GM18873 (cell line): ENCODE measurements around the gene IQCN.
"Not testable (repeated sequence)": the region's sequence is repeated elsewhere in the genome, so short reads cannot be mapped to it uniquely, and the experiment has no call there.

Experiments
- ATAC-seq: cut with Tn5 transposase; IDR thresholded peaks from one replicate; pipeline ENCODE4 v1.9.1; 2021; ENCODE audit warnings: mild to moderate bottlenecking, moderate library complexity, moderate number of reproducible peaks; ENCODE audit not compliant: unreplicated experiment, low FRiP score

The IQCN gene

DNA sequence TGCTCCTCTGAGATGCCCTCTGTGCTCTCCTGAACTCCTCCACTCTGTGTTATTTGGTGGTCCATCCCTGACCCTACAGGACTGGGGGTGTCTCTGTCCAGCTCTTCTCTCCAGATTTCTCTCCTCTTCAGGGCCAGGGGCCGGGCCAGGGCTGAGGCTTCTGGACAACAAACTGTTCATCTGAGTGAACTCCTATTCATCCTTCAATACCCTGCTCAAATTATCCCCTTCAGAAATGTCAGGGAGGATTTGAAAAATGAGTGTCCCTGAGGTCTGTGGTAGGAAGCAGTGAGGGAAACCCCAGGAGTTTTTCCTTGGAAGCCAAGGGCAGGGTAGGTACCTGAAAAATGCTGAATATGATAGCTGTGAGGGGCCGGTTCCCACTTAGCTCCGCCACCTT lies 55.7 kb downstream of the IQCN start:
- no peak for ATAC-seq

DNA sequence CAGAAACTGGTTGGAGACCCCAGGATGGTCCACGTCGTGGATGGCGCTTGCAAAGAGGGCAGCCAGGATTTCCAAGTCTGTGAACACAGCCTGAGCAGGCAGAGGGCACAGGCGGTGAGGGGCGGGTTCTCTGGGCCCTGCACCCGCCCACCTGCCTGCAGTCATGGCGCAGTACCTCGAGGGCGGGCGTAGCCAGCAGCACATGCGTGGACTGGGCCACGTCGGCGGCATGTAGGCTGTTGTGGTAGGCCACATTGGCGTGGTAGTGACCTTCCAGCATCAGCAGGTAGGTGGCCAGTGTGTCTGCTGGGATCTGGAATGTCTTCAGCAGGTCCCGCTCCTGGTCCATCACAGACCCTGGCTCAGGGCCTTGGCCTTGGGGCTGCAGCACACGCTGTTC lies 56.1 kb downstream of the IQCN start:
- ATAC-seq: no peak

DNA sequence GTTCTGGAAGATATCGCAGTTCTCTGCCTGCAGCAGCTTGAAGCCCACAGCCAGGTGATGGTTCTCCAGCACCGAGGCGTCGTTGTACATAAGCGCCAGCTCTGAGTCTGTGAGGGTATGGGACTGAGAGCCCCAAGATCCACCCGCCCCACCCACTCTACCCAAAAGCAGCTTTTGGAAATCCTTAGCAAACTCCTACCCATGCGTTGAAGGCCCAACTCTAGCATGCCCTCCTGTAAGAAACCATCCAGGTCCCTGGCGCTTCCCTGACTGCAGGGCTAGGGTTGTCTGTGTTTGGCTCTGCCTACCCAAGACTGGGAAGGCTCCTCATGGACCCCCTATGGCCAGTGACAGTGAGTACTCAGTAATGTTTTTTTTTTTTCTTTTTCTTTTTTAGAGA lies 57.5 kb downstream of the IQCN start:
- ATAC-seq: no peak

DNA sequence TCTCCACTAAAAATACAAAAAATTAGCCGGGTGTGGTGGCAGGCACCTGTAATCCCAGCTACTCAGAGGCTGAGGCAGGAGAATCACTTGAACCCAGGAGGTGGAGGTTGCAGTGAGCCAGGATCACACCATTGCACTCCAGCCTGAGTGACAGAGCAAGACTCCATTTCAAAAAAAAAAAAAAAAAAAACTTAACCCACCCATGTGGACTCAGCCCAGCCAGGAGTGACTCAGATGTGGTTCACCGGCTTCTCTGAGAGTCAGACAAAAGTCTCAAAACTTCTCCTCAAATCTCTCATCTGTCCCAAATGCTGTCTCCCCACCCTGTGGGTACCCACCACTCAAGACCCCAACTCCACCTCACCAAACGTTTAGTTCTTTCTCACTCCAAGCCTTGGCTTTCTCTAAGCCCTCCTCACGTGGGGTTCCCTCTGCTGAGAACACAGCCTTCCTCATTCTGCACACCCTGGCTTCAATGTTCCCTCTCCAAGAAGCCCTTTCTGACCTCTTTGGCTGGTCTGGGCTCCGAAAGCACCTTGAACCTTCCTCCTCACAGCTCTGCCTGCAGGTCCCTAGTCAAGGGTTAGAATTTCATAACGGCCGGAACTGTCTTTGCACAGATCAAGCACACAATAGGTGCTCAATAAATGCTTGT lies 59.3 kb downstream of the IQCN start:
- no peak for ATAC-seq

DNA sequence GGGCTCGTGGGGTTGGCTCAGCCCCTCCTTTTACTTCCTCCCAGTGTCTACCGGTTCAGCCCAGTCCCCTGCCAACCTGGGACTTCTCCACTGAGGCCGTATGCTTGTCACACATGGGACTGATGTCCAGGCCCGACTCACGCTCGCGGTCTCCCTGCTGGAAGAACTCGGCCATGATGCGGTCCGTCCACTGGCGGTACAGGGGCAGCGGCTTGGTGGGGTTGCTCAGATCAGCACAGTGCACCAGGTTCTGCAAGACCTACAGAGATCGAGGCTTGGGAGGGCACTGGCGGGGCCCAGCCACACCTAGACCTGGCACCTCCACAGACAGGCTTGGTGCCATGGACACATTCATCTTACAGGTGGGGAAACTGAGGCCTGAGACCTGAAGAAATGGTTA lies 62.6 kb downstream of the IQCN start:
- no peak for ATAC-seq

DNA sequence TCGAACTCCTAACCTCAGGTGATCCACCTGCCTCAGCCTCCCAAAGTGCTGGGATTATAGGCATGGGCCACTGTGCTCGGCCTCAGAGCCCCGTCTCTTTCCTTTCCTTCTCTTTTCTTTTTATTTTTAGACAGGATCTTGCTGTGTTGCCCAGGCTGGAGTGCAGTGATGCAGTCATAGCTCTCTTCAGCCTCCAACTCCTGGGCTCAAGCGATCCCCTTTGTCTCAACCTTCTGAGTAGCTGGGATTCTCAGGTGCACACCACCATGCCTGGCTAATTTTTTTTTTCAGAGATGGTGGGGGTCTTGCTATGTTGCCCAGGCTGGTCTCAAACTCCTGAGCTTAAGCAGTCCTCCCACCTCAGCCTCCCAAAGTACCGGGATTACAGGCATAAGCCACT lies 64.3 kb downstream of the IQCN start:
- not testable (repeated sequence) for ATAC-seq

DNA sequence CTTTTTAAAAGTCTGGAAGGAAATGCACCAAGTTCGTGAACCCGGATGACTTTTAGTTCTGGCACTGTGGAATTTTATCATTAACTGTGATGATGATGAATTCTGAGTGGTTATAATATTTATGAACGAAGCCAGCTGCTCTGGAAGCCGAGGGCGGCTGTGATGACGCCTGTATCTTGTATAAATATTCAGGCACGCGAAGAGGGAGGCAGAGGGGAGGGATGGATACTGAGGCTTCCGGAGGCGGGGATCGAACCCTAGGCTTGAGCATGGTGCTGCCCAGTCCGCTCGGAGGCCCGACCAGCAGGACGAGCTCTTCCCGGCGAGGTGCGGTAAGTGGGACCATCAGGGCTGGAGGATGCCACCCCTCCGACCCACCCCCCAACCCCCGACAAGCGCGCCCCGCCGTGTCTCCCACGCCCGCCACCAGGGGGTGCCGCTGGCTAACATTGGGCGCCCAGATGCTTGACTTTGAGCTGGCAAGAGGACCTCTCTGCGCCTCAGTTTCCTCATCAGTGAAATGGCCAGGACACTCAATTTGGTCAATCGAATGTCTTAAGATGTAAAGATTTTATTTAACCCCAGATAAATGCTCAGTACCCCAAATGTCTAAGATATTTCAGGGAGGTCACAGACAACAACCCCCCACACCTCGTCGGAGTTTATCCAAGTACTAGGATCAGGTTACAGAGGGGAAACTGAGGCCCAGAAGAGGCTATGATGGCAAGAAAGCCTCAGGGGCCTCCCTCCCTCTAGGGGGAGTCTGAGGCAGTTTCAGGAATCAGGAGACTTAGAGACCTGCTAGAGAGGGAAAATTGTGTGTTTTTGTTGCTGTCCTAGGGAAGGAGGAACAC lies 65.9 kb downstream of the IQCN start:
- no peak for ATAC-seq
